MV-4-11 (cell line): ENCODE results near the gene NVL.

Experiments
- DNase-seq: peaks from one replicate; lab custom pipeline; 2025; lab: John Stamatoyannopoulos, UW

Gene NVL

DNA sequence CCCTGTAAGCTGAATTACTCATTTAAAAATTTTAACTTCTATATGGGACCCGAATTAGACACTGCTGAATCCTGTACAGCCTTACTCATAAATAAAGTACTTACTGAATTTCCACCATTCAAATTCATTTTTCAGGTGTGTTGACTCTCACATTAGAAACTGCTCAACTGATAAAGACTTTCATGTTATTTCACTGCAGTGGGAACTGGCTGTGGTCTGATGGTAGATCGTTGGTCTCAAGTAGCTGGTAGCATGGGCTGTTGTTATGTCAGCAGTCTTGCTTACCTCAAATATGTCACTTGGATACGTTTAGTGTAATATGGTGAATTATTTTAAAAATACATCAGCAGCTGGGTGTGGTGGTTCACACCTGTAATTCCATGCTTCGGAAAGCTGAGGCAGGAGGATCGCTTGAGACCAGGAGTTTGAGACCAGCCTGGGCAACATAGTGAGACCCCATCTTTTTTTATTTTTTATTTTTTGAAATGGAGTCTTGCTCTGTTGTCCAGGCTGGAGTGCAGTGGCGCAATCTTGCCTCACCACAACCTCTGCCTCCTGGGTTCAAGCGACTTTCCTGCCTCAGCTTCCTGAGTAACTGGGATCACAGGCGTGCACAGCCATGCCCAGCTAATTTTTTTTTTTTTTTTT, 136.5 kb downstream of the NVL start:
- DNase-seq: no peak

DNA sequence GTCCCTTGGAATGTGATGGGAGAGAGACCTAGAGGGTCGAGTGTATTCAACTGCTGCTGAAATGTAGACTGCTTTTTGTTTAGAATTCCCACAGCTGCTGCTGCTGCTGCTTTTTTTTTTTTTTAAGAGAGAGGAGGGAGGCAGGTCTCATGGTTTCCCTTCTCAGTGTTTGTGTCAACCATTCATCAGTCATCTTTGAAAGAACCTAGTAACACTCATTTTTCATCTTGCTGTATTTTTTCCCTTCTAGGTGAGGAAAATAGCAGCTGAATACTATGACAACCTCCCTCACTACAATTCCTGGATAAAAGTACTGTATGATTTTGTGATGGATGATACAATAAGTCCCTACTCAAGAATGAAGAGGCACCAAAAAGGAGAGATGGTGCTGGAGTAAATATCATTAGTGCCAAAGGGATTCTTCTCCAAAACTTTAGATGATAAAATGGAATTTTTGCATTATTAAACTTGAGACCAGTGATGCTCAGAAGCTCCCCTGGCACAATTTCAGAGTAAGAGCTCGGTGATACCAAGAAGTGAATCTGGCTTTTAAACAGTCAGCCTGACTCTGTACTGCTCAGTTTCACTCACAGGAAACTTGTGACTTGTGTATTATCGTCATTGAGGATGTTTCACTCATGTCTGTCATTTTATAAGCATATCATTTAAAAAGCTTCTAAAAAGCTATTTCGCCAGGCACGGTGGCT, 137.7 kb downstream of the NVL start:
- DNase-seq: no peak

DNA sequence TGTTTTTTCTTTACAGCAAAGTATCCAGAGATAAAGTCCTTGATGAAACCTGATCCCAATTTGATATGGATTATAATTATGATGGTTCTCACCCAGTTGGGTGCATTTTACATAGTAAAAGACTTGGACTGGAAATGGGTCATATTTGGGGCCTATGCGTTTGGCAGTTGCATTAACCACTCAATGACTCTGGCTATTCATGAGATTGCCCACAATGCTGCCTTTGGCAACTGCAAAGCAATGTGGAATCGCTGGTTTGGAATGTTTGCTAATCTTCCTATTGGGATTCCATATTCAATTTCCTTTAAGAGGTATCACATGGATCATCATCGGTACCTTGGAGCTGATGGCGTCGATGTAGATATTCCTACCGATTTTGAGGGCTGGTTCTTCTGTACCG, 140.4 kb downstream of the NVL start:
- DNase-seq: no peak

DNA sequence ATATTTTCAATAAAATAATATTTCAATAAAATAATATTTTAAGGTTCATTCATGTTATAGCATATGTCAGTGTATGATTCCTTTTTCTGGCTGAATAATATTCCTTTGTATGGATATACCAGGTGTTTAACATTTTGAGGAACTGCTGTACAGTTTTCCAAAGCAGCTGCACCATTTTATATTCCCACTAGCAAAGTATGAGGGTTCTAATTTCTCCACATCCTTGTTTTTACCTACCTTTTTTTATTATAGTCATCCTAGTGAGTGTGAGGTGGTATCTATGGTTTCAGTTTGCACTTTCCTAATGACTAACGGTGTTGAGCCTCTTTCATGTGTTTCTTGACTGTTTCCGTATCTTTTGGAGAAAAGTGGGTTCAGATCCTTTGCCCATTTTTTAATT, 141.7 kb downstream of the NVL start:
- no peak for DNase-seq

DNA sequence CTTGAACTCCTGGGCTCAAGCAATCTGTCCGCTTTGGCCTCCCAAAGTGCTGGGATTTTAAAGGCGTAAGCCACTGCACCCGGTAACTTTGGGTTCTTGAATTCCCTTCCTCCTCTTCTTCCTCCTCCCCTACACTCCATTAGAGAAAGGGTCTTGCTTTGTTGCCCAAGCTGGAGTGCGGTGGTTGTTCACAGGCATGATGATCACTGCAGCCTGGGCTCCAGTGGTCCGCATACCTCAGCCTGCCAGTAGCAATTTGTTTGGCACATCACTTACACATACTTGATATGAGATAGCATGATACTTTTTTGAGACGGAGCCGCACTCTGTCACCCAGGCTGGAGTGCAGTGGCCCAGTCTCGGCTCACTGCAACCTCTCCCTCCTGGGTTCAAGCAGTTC, 144.8 kb downstream of the NVL start:
- no peak for DNase-seq

GRCh38 chr1:224183591-224184312, 146.2 kb downstream of the NVL start:
- peak; percentile 19 for DNase-seq

DNA sequence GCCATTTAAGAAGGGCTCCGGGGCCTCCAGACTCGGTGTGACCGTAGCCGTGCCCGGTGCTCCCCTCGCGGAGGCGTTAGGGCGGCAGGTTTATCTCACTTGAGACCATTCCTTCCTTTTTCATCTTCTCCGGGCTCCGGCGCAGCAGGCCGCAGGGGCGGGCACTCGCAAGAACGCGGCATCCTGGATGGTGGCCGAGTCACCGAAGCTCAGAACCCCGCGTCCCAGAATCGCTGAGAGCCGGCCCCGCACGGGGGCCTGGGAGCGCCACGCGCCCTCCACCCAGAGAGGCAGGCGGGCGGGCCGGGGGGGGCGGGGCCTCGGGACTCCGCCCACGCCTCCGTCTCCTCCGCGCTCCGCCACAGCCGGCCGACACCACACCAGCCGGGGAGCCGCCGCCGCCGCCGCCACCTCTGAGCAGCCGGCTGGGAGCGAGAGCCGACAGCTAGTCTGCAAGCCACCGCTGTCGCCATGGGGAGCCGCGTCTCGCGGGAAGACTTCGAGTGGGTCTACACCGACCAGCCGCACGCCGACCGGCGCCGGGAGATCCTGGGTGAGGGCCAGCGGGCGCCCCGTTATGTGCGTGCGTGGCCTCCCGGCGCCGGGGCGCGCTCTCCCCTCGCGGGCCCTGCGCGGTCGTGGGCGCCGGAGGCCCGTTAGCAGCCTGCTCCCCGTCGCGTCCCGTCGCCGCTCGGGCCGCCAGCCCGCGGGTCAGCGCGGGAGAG, 146.9 kb downstream of the NVL start, which contains the start of gene DEGS1:
Gene DEGS1 (plus strand): TSS at position 375 of the 725 bp plus-strand sequence. CDS start 97 bp downstream, at position 472.
- peak; percentile 65 for DNase-seq

DNA sequence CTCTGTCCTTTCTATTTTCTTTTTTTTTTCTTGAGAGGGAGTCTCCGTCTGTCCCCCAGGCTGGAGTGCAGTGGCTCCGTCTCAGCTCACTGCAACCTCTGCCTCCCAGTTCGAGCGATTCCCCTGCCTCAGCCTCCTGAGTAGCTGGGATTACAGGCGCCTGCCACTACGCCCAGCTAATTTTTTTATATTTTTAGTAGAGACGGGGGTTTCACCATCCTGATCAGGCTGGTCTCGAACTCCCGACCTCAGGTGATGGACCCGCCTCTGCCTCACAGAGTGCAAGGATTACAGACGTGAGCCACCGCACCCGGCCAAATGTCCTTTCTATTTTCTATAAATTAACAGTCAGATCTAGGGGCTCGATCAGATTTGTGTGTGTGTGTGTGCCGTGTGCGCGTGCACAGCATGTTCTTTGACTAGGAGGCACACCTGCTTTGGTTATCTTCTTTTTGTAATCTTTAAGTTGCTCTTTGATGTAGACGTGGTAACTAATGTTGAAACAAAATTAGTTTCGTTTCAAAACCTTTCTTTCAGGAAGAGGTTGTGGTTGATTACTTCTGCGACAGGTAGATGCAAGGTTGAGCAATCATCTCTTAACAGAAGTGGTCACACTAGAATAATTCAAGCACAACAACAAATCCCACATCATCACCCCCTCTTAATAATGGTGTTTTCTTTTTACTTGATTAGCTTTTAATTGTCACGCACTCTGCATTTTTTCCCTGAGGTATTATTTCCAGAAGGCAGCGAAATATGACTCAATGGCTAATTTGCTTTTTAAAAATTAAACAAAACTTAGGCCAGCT, 147.7 kb downstream of the NVL start:
- DNase-seq: peak; percentile 12

DNA sequence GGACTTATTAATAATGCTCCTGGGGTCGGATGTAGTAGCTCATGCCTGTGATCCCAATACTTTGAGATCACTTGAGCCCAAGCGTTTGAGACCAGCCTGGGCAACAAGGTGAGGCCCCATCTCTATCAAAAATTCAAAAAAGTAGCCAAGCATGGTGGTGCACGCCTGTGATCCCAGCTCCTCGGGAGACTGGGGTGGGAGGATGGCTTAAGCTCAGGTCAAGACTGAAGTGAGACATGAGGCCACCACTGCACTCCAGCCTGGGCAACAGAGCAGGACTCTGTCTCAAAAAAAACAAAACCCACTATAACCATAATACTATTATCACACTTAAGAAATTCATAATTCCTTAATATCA, 148.5 kb downstream of the NVL start:
- DNase-seq: no peak

GRCh38 chr1:224180783-224181452, 149.1 kb downstream of the NVL start:
- DNase-seq: no peak

DNA sequence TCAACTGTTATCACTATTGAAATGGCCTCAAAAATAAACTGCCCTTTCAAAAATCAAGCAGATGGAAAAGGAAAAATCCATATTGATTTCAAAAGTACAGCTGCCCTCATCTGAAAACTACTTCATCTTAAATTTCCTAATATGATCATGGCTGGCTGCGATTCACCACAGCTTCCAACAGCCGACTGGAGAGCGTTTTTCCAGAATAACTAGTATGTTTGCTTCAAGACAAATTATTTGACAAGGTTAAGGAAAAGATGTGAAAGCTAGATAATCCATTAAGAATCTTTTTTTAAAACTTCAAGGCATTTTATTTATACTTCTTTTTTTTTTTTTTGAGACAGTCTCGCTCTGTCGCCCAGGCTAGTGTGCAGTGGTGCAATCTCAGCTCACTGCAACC, 151.1 kb downstream of the NVL start:
- no peak for DNase-seq

DNA sequence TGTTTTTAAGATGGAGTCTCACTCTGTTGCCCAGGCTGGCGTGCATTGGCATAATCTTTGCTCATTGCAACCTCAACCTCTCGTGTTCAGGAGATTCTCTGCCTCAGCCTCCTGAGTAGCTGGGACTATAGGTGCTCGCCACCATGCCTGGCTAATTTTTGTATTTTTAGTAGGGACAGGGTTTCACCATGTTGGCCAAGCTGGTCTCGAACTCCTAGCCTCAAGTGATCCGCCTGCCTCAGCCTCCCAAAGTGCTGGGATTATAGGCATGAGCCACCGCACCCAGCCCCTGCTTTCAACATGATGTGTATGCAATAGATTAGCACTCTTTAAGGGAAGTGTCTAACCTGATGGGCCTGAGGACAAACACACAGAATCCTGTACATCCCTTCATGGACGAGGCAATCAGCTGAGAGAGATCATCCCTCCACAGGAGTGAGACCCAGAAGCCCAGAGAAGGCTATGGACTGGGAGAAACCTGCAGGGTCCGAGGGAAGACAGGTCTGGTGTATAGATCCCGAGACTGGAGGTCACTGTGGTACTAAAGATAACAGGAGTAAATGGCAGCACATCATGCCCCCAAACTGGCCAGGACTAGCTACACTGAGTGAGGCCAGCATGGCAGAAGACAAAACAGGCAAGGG, 152.5 kb downstream of the NVL start:
- no peak for DNase-seq
